Activated effector memory CD4-positive, alpha-beta T cell treated with Interleukin-2 at 50 U/mL for 16 hours (primary cell): ENCODE data around the gene EPHB2.

Experiments
- DNase-seq: peaks from one replicate; pipeline ENCODE4 v3.0.0-alpha.2; 2020

EPHB2 gene

GRCh38 chr1:22967833-22968232 lies 257.2 kb downstream of the EPHB2 start:
- no peak for DNase-seq

GRCh38 chr1:22969304-22969709 lies 258.7 kb downstream of the EPHB2 start:
- DNase-seq: no peak

GRCh38 chr1:22970096-22970495 lies 259.5 kb downstream of the EPHB2 start:
- DNase-seq: no peak
